Astrocyte (in vitro differentiated cells and primary cell): Measurements from ENCODE around the gene DNAH1. TPM values are rescaled to one million over a fixed set of nuclear protein-coding genes. Genes with fewer than 3 reads are reported as not detected.

Source experiments
- DNase-seq: peaks from one replicate; pipeline ENCODE4 v3.0.0-alpha.2; 2010; ENCODE audit warnings: low read depth
- FAIRE-seq: peaks from 2 replicates; lab custom pipeline; 2011; peaks lifted over from hg19 to GRCh38; lab: Jason Lieb, UNC
- H2AFZ ChIP-seq: 2 replicates; pipeline ENCODE4 v1.6.0; 2012; ENCODE audit warnings: low read depth, low read length, inconsistent platforms
- H3K27ac ChIP-seq: 2 replicates; pipeline ENCODE4 v1.5.1; 2011; ENCODE audit warnings: low read depth, low read length, inconsistent platforms
- H3K27me3 ChIP-seq: 2 replicates; pipeline ENCODE4 v1.6.0; 2011; ENCODE audit warnings: low read length, inconsistent platforms; ENCODE audit not compliant: insufficient read depth
- H3K36me3 ChIP-seq: 2 replicates; pipeline ENCODE4 v1.5.1; 2011; ENCODE audit warnings: low read length, inconsistent platforms; ENCODE audit not compliant: insufficient read depth
- H3K4me1 ChIP-seq: 2 replicates; pipeline ENCODE4 v1.5.1; 2011; ENCODE audit warnings: low read length, inconsistent platforms; ENCODE audit not compliant: insufficient read depth
- H3K4me2 ChIP-seq: 2 replicates; pipeline ENCODE4 v1.6.0; 2012; ENCODE audit warnings: low read length, inconsistent platforms
- H3K4me3 ChIP-seq: 2 replicates; pipeline ENCODE4 v1.5.1; 2011; ENCODE audit warnings: low read depth, mild to moderate bottlenecking, low read length, inconsistent platforms; ENCODE audit not compliant: insufficient read depth
- H3K79me2 ChIP-seq: 2 replicates; pipeline ENCODE4 v1.6.0; 2012; ENCODE audit warnings: mild to moderate bottlenecking, low read length, inconsistent platforms; ENCODE audit not compliant: insufficient read depth
- H3K9ac ChIP-seq: 2 replicates; pipeline ENCODE4 v1.6.0; 2012; ENCODE audit warnings: mild to moderate bottlenecking, low read length, inconsistent platforms
- H3K9me3 ChIP-seq: 2 replicates; pipeline ENCODE4 v1.5.1; 2012; ENCODE audit warnings: low read depth, mild to moderate bottlenecking, low read length, inconsistent platforms; ENCODE audit not compliant: insufficient read depth
- H4K20me1 ChIP-seq: 2 replicates; pipeline ENCODE4 v1.6.0; 2012; ENCODE audit warnings: low read length, inconsistent platforms; ENCODE audit not compliant: insufficient read depth
- H3K27ac Mint-ChIP-seq: one replicate; pipeline ENCODE4 v1.8.0; 2021; ENCODE audit warnings: mild to moderate bottlenecking, mixed read lengths; ENCODE audit not compliant: unreplicated experiment
- H3K27me3 Mint-ChIP-seq: one replicate; pipeline ENCODE4 v1.8.0; 2021; ENCODE audit warnings: low read depth, mixed read lengths; ENCODE audit not compliant: unreplicated experiment
- H3K36me3 Mint-ChIP-seq: one replicate; pipeline ENCODE4 v1.8.0; 2021; ENCODE audit warnings: low read depth, mixed read lengths; ENCODE audit not compliant: unreplicated experiment
- H3K4me1 Mint-ChIP-seq: one replicate; pipeline ENCODE4 v1.8.0; 2021; ENCODE audit warnings: low read depth, mixed read lengths; ENCODE audit not compliant: unreplicated experiment
- H3K4me3 Mint-ChIP-seq: one replicate; pipeline ENCODE4 v1.8.0; 2021; ENCODE audit warnings: mild to moderate bottlenecking, moderate library complexity, mixed read lengths; ENCODE audit not compliant: unreplicated experiment
- H3K9me3 Mint-ChIP-seq: one replicate; pipeline ENCODE4 v1.8.0; 2021; ENCODE audit warnings: mild to moderate bottlenecking, mixed read lengths; ENCODE audit not compliant: unreplicated experiment
- CTCF ChIP-seq: IDR thresholded peaks from 2 replicates; pipeline ENCODE4 v1.5.1; 2011; ENCODE audit warnings: low read depth, mild to moderate bottlenecking, inconsistent platforms, low read length, moderate library complexity; ENCODE audit not compliant: insufficient read depth
- EZH2 ChIP-seq: IDR thresholded peaks from 2 replicates; pipeline ENCODE4 v1.6.1; 2012; ENCODE audit warnings: mild to moderate bottlenecking, low read length, inconsistent platforms; ENCODE audit not compliant: insufficient read depth
- total RNA-seq: library from RNA; stranded (reverse); gene quantifications from 2 replicates; pipeline ENCODE4 v1.2.1, GENCODE V29; 2021

DNAH1 gene
- total RNA-seq, 1 donor from 2014 or later: 2.3 TPM

DNA sequence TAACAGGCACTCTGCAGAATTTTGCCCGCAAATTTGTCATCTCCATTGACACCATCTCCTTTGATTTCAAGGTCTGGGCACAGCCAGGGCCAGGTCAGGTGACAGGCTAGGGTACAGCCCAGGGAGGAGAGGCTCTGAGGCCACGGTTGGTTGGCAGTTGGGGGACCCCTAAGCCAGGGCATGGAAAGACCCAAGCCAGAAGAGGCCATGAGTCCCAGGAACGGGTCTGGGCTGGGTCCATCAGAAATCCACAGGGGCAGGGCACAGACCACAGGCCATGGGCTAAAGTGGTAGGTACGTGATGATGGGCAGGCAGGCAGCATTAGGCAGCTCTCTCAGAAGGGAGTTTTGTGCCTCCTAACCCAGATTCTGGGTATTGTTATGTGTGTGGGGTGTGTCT, 83.0 kb downstream of the DNAH1 start:
- no peak overlapping the region for H3K27ac Mint-ChIP-seq
- no peak for TF ChIP-seq CTCF
- no peak for TF ChIP-seq EZH2
- no peak for FAIRE-seq
- H3K9me3 Mint-ChIP-seq: no peaks in the 10 kb centered on the region
- H3K9me3 ChIP-seq: no peaks in the 10 kb centered on the region
- no peaks in the 10 kb centered on the region for H3K79me2 ChIP-seq
- H3K4me1 ChIP-seq: no peaks in the 10 kb centered on the region
- no peak overlapping the region for H3K4me3 ChIP-seq
- H3K4me1 Mint-ChIP-seq: no peaks in the 10 kb centered on the region
- H3K36me3 Mint-ChIP-seq: peaks cover 19% of the 10 kb centered on the region
- H3K9ac ChIP-seq: no peak overlapping the region
- H3K27me3 ChIP-seq: no peaks in the 10 kb centered on the region
- H4K20me1 ChIP-seq: peaks cover 3% of the 10 kb centered on the region
- peaks cover 6% of the 10 kb centered on the region for H3K36me3 ChIP-seq
- no peak overlapping the region for H3K27ac ChIP-seq
- no peak for DNase-seq
- no peak overlapping the region for H2AFZ ChIP-seq
- no peak overlapping the region for H3K4me2 ChIP-seq
- H3K4me3 Mint-ChIP-seq: no peak overlapping the region
- H3K27me3 Mint-ChIP-seq: peaks cover 12% of the 10 kb centered on the region

- no peaks in the 10 kb centered on the region for H3K27me3 ChIP-seq
- H3K4me3 ChIP-seq: no peak overlapping the region
- peaks cover 6% of the 10 kb centered on the region for H4K20me1 ChIP-seq
- H3K27ac Mint-ChIP-seq: no peak overlapping the region
- no peaks in the 10 kb centered on the region for H3K9me3 ChIP-seq
- H3K9me3 Mint-ChIP-seq: no peaks in the 10 kb centered on the region
- H3K4me1 ChIP-seq: no peaks in the 10 kb centered on the region
- no peak for FAIRE-seq
- H3K36me3 Mint-ChIP-seq: peaks cover 19% of the 10 kb centered on the region
- DNase-seq: no peak
- no peak overlapping the region for H3K27ac ChIP-seq
- H3K4me2 ChIP-seq: no peak overlapping the region
- H2AFZ ChIP-seq: no peak overlapping the region
- H3K4me3 Mint-ChIP-seq: no peak overlapping the region
- no peak overlapping the region for H3K9ac ChIP-seq
- no peaks in the 10 kb centered on the region for H3K4me1 Mint-ChIP-seq
- H3K79me2 ChIP-seq: no peaks in the 10 kb centered on the region
- H3K27me3 Mint-ChIP-seq: peaks cover 8% of the 10 kb centered on the region
- TF ChIP-seq CTCF (no peak), EZH2 (no peak)
- H3K36me3 ChIP-seq: peaks cover 6% of the 10 kb centered on the region
These were observed 83.5 kb downstream of the DNAH1 start for GRCh38 chr3:52399593-52399992.

- Histone ChIP-seq H3K9ac (no peak overlapping the region), H3K27ac (no peak overlapping the region), H3K27me3 (no peaks in the 10 kb centered on the region), H3K36me3 (peaks cover 6% of the 10 kb centered on the region), H2AFZ (no peak overlapping the region), H4K20me1 (peaks cover 8% of the 10 kb centered on the region), H3K79me2 (no peaks in the 10 kb centered on the region), H3K4me2 (no peak overlapping the region), H3K4me3 (no peak overlapping the region), H3K4me1 (no peaks in the 10 kb centered on the region), H3K9me3 (no peaks in the 10 kb centered on the region)
- Mint-ChIP-seq H3K27ac (no peak overlapping the region), H3K4me1 (no peaks in the 10 kb centered on the region), H3K27me3 (peaks cover 4% of the 10 kb centered on the region), H3K9me3 (no peaks in the 10 kb centered on the region), H3K36me3 (peaks cover 19% of the 10 kb centered on the region), H3K4me3 (no peak overlapping the region)
- no peak for DNase-seq
- TF ChIP-seq CTCF (no peak), EZH2 (no peak)
- no peak for FAIRE-seq
These were observed 84.2 kb downstream of the DNAH1 start for GRCh38 chr3:52400275-52400793.
